Measurements from ENCODE around the gene AADACL3. TPM values are rescaled to one million over a fixed set of nuclear protein-coding genes. Genes with fewer than 3 reads are reported as not detected.

Gene AADACL3
- total RNA-seq, 1 donor from 2014 or later: not detected

GRCh38 chr1:12776801-12777557 lies 61.1 kb downstream of the AADACL3 start:
- DNase-seq (ENCODE audit: low read depth): no peak
- H3K27me3 ChIP-seq (ENCODE audit: control insufficient read depth, insufficient read depth, low read length): no peaks in the 10 kb centered on the region
- no peaks in the 10 kb centered on the region for H3K36me3 ChIP-seq (ENCODE audit: control insufficient read depth, insufficient read depth, low read length)
- TF ChIP-seq, protein P1, sequence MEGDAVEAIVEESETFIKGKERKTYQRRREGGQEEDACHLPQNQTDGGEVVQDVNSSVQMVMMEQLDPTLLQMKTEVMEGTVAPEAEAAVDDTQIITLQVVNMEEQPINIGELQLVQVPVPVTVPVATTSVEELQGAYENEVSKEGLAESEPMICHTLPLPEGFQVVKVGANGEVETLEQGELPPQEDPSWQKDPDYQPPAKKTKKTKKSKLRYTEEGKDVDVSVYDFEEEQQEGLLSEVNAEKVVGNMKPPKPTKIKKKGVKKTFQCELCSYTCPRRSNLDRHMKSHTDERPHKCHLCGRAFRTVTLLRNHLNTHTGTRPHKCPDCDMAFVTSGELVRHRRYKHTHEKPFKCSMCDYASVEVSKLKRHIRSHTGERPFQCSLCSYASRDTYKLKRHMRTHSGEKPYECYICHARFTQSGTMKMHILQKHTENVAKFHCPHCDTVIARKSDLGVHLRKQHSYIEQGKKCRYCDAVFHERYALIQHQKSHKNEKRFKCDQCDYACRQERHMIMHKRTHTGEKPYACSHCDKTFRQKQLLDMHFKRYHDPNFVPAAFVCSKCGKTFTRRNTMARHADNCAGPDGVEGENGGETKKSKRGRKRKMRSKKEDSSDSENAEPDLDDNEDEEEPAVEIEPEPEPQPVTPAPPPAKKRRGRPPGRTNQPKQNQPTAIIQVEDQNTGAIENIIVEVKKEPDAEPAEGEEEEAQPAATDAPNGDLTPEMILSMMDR (IDR thresholded peaks at IDR 0.05; ENCODE audit: insufficient read depth, low read length, poor library complexity, severe bottlenecking): no peak
- no peak overlapping the region for H3K4me3 ChIP-seq (ENCODE audit: low read depth, low read length)

Other genes starting within 250 kb of the AADACL3 start
- gene DHRS3, start 97.9 kb upstream of the AADACL3 start, total RNA-seq: 37.4 and 41.2 TPM in 2 replicates
- gene AADACL4, start 72.0 kb upstream of the AADACL3 start, total RNA-seq: not detected in 2 replicates
- gene CFAP107, start 30.1 kb downstream of the AADACL3 start, total RNA-seq: not detected in 2 replicates
- gene PRAMEF12, start 57.6 kb downstream of the AADACL3 start, total RNA-seq: 0.21 TPM in 1 of 2 replicates, not detected in the other
- not detected in 2 replicates for gene PRAMEF1, start 75.3 kb downstream of the AADACL3 start, total RNA-seq
- not detected in 2 replicates for gene PRAMEF11, start 115.3 kb downstream of the AADACL3 start, total RNA-seq
- not detected in 2 replicates for gene HNRNPCL1, start 132.6 kb downstream of the AADACL3 start, total RNA-seq
- not detected in 2 replicates for gene PRAMEF2, start 141.0 kb downstream of the AADACL3 start, total RNA-seq
- gene PRAMEF4, start 170.1 kb downstream of the AADACL3 start, total RNA-seq: not detected in 2 replicates
- not detected in 2 replicates for gene PRAMEF10, start 182.2 kb downstream of the AADACL3 start, total RNA-seq
- 0.08 TPM in 1 of 2 replicates, not detected in the other for gene PRAMEF7, start 200.5 kb downstream of the AADACL3 start, total RNA-seq
- not detected in 2 replicates for gene PRAMEF6, start 231.5 kb downstream of the AADACL3 start, total RNA-seq

Measured in kidney epithelial cell (primary cell).